Activated T-helper 9 cell treated with anti-CD3 and anti-CD28 coated beads, Interleukin-2, amount 50 U/mL, for 16 hours (primary cell): Measurements from ENCODE around the gene JMJD6.
A peak's percentile ranks its signal among the peaks of the same experiment; 100 is the strongest.

Experiments
- DNase-seq: peaks from one replicate; pipeline ENCODE4 v3.0.0-alpha.2; 2020; ENCODE audit warnings: low read depth

The JMJD6 gene

GRCh38 chr17:76679239-76679638, 47.2 kb downstream of the JMJD6 start:
- no peak for DNase-seq

GRCh38 chr17:76678330-76678729, 48.1 kb downstream of the JMJD6 start:
- DNase-seq = no peak

- DNase-seq = no peak
Observed at GRCh38 chr17:76677406-76677805, 49.0 kb downstream of the JMJD6 start.

- no peak for DNase-seq
Observed at GRCh38 chr17:76676629-76677028, 49.8 kb downstream of the JMJD6 start.

- no peak for DNase-seq
Observed at GRCh38 chr17:76675648-76676047, 50.8 kb downstream of the JMJD6 start.

GRCh38 chr17:76674600-76674999, 51.8 kb downstream of the JMJD6 start:
- no peak for DNase-seq

- DNase-seq = no peak
Observed at GRCh38 chr17:76673729-76674128, 52.7 kb downstream of the JMJD6 start.

GRCh38 chr17:76672892-76673291, 53.5 kb downstream of the JMJD6 start:
- DNase-seq = no peak

GRCh38 chr17:76672270-76672851, 54.0 kb downstream of the JMJD6 start:
- no peak for DNase-seq

- DNase-seq = no peak
Observed at GRCh38 chr17:76671912-76672262, 54.5 kb downstream of the JMJD6 start.

GRCh38 chr17:76671123-76671911, 55.1 kb downstream of the JMJD6 start:
- DNase-seq = peak; percentile 99

- no peak for DNase-seq
Observed at GRCh38 chr17:76670718-76671122, 55.7 kb downstream of the JMJD6 start.

- no peak for DNase-seq
Observed at GRCh38 chr17:76670020-76670717, 56.2 kb downstream of the JMJD6 start.
